HUES6 (cell line): ENCODE data around the gene EHMT1.

ENCODE experiments used
- H3K27ac ChIP-seq: 2 replicates; pipeline ENCODE4 v1.7.0; 2013; ENCODE audit warnings: low read depth, mild to moderate bottlenecking, low read length, inconsistent platforms
- H3K27me3 ChIP-seq: 2 replicates; pipeline ENCODE4 v1.6.1; 2013; ENCODE audit warnings: low read length; ENCODE audit not compliant: control insufficient read depth, insufficient read depth
- H3K36me3 ChIP-seq: 2 replicates; pipeline ENCODE4 v1.6.1; 2013; ENCODE audit warnings: low read length; ENCODE audit not compliant: control insufficient read depth, insufficient read depth
- H3K4me1 ChIP-seq: 2 replicates; pipeline ENCODE4 v1.6.1; 2013; ENCODE audit warnings: low read length; ENCODE audit not compliant: control insufficient read depth, insufficient read depth
- H3K4me3 ChIP-seq: 2 replicates; pipeline ENCODE4 v1.5.1; 2013; ENCODE audit warnings: low read depth, low read length
- H3K9ac ChIP-seq: one replicate; pipeline ENCODE4 v1.6.1; 2013; ENCODE audit warnings: mild to moderate bottlenecking, low read length
- H3K9me3 ChIP-seq: 2 replicates; pipeline ENCODE4 v1.6.1; 2013; ENCODE audit warnings: low read depth, low read length; ENCODE audit not compliant: control insufficient read depth, insufficient read depth

The EHMT1 gene

GRCh38 chr9:137634016-137634415 is 15.2 kb downstream of the EHMT1 start:
- Histone ChIP-seq H3K36me3 (no peaks in the 10 kb centered on the region; the same call in 1 of the 2 replicates), H3K9me3 (no peaks in the 10 kb centered on the region), H3K27me3 (no peaks in the 10 kb centered on the region), H3K4me1 (peaks cover 12% of the 10 kb centered on the region), H3K9ac (no peak overlapping the region), H3K27ac (no peak overlapping the region), H3K4me3 (no peak overlapping the region)

GRCh38 chr9:137638680-137639079 is 19.9 kb downstream of the EHMT1 start:
- peaks cover 9% of the 10 kb centered on the region for H3K36me3 ChIP-seq
- H3K4me3 ChIP-seq, result no peak overlapping the region
- no peaks in the 10 kb centered on the region for H3K27me3 ChIP-seq
- H3K27ac ChIP-seq, result no peak overlapping the region
- H3K9ac ChIP-seq, result no peak overlapping the region
- H3K4me1 ChIP-seq, result no peaks in the 10 kb centered on the region
- no peaks in the 10 kb centered on the region for H3K9me3 ChIP-seq

- no peaks in the 10 kb centered on the region for H3K27me3 ChIP-seq
- peaks cover 15% of the 10 kb centered on the region for H3K36me3 ChIP-seq
- H3K4me3 ChIP-seq, result no peak overlapping the region
- no peaks in the 10 kb centered on the region for H3K9me3 ChIP-seq
- no peaks in the 10 kb centered on the region for H3K4me1 ChIP-seq
- H3K9ac ChIP-seq, result no peak overlapping the region
- no peak overlapping the region for H3K27ac ChIP-seq
Observed at GRCh38 chr9:137639303-137640051, 20.7 kb downstream of the EHMT1 start.

GRCh38 chr9:137640862-137641261 is 22.1 kb downstream of the EHMT1 start:
- H3K27ac ChIP-seq, result no peak overlapping the region
- no peak overlapping the region for H3K9ac ChIP-seq
- H3K4me1 ChIP-seq, result no peaks in the 10 kb centered on the region
- H3K27me3 ChIP-seq, result no peaks in the 10 kb centered on the region
- H3K4me3 ChIP-seq, result no peak overlapping the region
- H3K9me3 ChIP-seq, result no peaks in the 10 kb centered on the region
- H3K36me3 ChIP-seq, result peaks cover 15% of the 10 kb centered on the region

- peaks cover 17% of the 10 kb centered on the region for H3K36me3 ChIP-seq
- H3K9me3 ChIP-seq, result no peaks in the 10 kb centered on the region
- H3K9ac ChIP-seq, result no peak overlapping the region
- no peak overlapping the region for H3K27ac ChIP-seq
- H3K4me3 ChIP-seq, result no peak overlapping the region
- H3K27me3 ChIP-seq, result no peaks in the 10 kb centered on the region
- H3K4me1 ChIP-seq, result peaks cover 4% of the 10 kb centered on the region
Observed at GRCh38 chr9:137642118-137642601, 23.4 kb downstream of the EHMT1 start.

- no peak overlapping the region for H3K4me3 ChIP-seq
- no peak overlapping the region for H3K27ac ChIP-seq
- H3K9ac ChIP-seq, result no peak overlapping the region
- peaks cover 4% of the 10 kb centered on the region for H3K4me1 ChIP-seq
- H3K27me3 ChIP-seq, result no peaks in the 10 kb centered on the region
- no peaks in the 10 kb centered on the region for H3K9me3 ChIP-seq
- H3K36me3 ChIP-seq, result peaks cover 18% of the 10 kb centered on the region
Observed at GRCh38 chr9:137642892-137643291, 24.1 kb downstream of the EHMT1 start.

- H3K9me3 ChIP-seq, result no peaks in the 10 kb centered on the region
Observed at GRCh38 chr9:137643921-137644320, 25.1 kb downstream of the EHMT1 start.

GRCh38 chr9:137645211-137645610 is 26.4 kb downstream of the EHMT1 start:
- H3K9me3 ChIP-seq, result no peaks in the 10 kb centered on the region
- peaks cover 4% of the 10 kb centered on the region for H3K4me1 ChIP-seq
- H3K9ac ChIP-seq, result no peak overlapping the region
- no peak overlapping the region for H3K27ac ChIP-seq
- peaks cover 18% of the 10 kb centered on the region for H3K36me3 ChIP-seq
- no peak overlapping the region for H3K4me3 ChIP-seq
- H3K27me3 ChIP-seq, result no peaks in the 10 kb centered on the region

More at GRCh38 chr9:137643921-137644320, 25.1 kb downstream of the EHMT1 start:
- Histone ChIP-seq H3K4me3 (no peak overlapping the region), H3K9ac (no peak overlapping the region), H3K36me3 (peaks cover 18% of the 10 kb centered on the region), H3K4me1 (peaks cover 4% of the 10 kb centered on the region), H3K27ac (no peak overlapping the region), H3K27me3 (no peaks in the 10 kb centered on the region)

GRCh38 chr9:137646341-137646740 is 27.5 kb downstream of the EHMT1 start:
- Histone ChIP-seq H3K4me3 (no peak overlapping the region), H3K27me3 (no peaks in the 10 kb centered on the region), H3K36me3 (peaks cover 20% of the 10 kb centered on the region), H3K9ac (no peak overlapping the region), H3K4me1 (peaks cover 4% of the 10 kb centered on the region), H3K9me3 (no peaks in the 10 kb centered on the region), H3K27ac (no peak overlapping the region)

GRCh38 chr9:137647096-137647714 is 28.4 kb downstream of the EHMT1 start:
- Histone ChIP-seq H3K4me1 (peaks cover 4% of the 10 kb centered on the region), H3K4me3 (no peak overlapping the region), H3K36me3 (peaks cover 24% of the 10 kb centered on the region), H3K9me3 (no peaks in the 10 kb centered on the region), H3K9ac (no peak overlapping the region), H3K27me3 (no peaks in the 10 kb centered on the region), H3K27ac (no peak overlapping the region)

- H3K4me3 ChIP-seq, result no peak overlapping the region
- no peaks in the 10 kb centered on the region for H3K27me3 ChIP-seq
- H3K4me1 ChIP-seq, result peaks cover 4% of the 10 kb centered on the region
- H3K27ac ChIP-seq, result no peak overlapping the region
- H3K9ac ChIP-seq, result no peak overlapping the region
- H3K9me3 ChIP-seq, result no peaks in the 10 kb centered on the region
- peaks cover 28% of the 10 kb centered on the region for H3K36me3 ChIP-seq
Observed at GRCh38 chr9:137648396-137648795, 29.6 kb downstream of the EHMT1 start.
